HEK293 (cell line): ENCODE data around the gene CDRT4.
"Not testable (repeated sequence)": the region's sequence is repeated elsewhere in the genome, so short reads cannot be mapped to it uniquely, and the experiment has no call there.

ENCODE experiments used
- CTCF ChIA-PET: fragments of 350-600 bp; formaldehyde crosslinking; extraction: SDS; loops from one replicate; lab custom pipeline; 2021; ENCODE audit warnings: antibody characterized with exemption; lab: Yijun Ruan, JAX
- POLR2A ChIA-PET: fragments of 300-600 bp; formaldehyde crosslinking; extraction: SDS; loops from one replicate; lab custom pipeline; 2020; ENCODE audit warnings: antibody characterized with exemption, inconsistent platforms; lab: Yijun Ruan, JAX
- H3K27ac ChIP-seq: fragments of 200-500 bp; sonication (Bioruptor generic); 2 replicates; pipeline ENCODE4 v1.5.1; 2014; ENCODE audit warnings: low read depth, low read length, control low read depth, inconsistent platforms; ENCODE audit errors: extremely low read depth
- H3K36me3 ChIP-seq, 2 experiments: fragments of 200-500 bp in 1 of 2; sonication (Bioruptor generic) in 1 of 2; 1 replicate in 1 of 2; 2 replicates in 1 of 2; pipeline ENCODE4 v1.5.1; 2014 to 2017; ENCODE audit warnings: inconsistent platforms in 2 of 2, low read length in 2 of 2; ENCODE audit not compliant: control insufficient read depth in 2 of 2, insufficient read depth in 1 of 2
- H3K4me1 ChIP-seq: fragments of 200-500 bp; sonication (Bioruptor generic); 2 replicates; pipeline ENCODE4 v1.5.1; 2014; ENCODE audit warnings: mild to moderate bottlenecking, low read length, inconsistent platforms; ENCODE audit not compliant: control insufficient read depth, insufficient read depth
- H3K4me3 ChIP-seq: 2 replicates; pipeline ENCODE4 v1.5.1; 2011; ENCODE audit warnings: low read depth, mild to moderate bottlenecking, control low read depth, low read length, moderate library complexity
- H3K9me3 ChIP-seq: fragments of 200-500 bp; sonication (Bioruptor generic); 2 replicates; pipeline ENCODE4 v1.5.1; 2014; ENCODE audit warnings: low read depth, low read length, inconsistent platforms; ENCODE audit not compliant: control insufficient read depth, insufficient read depth
- INSM2 ChIP-seq: fragments of 450-650 bp; formaldehyde crosslinking; IDR thresholded peaks from 2 replicates; pipeline ENCODE4 v1.5.1; 2016; ENCODE audit warnings: missing biosample characterization, missing genetic modification characterization
- KLF16 ChIP-seq: fragments of 450-650 bp; formaldehyde crosslinking; IDR thresholded peaks from 2 replicates; pipeline ENCODE4 v1.5.1; 2017; ENCODE audit warnings: missing biosample characterization, missing genetic modification characterization
- KLF8 ChIP-seq: fragments of 450-650 bp; formaldehyde crosslinking; IDR thresholded peaks from 2 replicates; pipeline ENCODE4 v1.5.1; 2016; ENCODE audit warnings: missing biosample characterization, missing genetic modification characterization
- TRIM28 ChIP-seq: IDR thresholded peaks from 2 replicates; pipeline ENCODE4 v1.6.1; 2011; ENCODE audit warnings: low read length, control low read depth, borderline replicate concordance
- ZBTB17 ChIP-seq: fragments of 450-650 bp; formaldehyde crosslinking; IDR thresholded peaks from 2 replicates; pipeline ENCODE4 v1.5.1; 2016; ENCODE audit warnings: missing biosample characterization, missing genetic modification characterization
- ZBTB20 ChIP-seq: fragments of 450-650 bp; formaldehyde crosslinking; IDR thresholded peaks from 2 replicates; pipeline ENCODE4 v1.5.1; 2016; ENCODE audit warnings: missing biosample characterization, missing genetic modification characterization
- ZBTB49 ChIP-seq: fragments of 450-650 bp; formaldehyde crosslinking; IDR thresholded peaks from 2 replicates; pipeline ENCODE4 v1.5.1; 2016; ENCODE audit warnings: missing biosample characterization, missing genetic modification characterization, low read depth
- ZNF132 ChIP-seq: fragments of 450-650 bp; formaldehyde crosslinking; IDR thresholded peaks from 2 replicates; pipeline ENCODE4 v1.5.1; 2017; ENCODE audit warnings: missing biosample characterization, missing genetic modification characterization, borderline replicate concordance
- ZNF140 ChIP-seq: fragments of 450-650 bp; formaldehyde crosslinking; IDR thresholded peaks from 2 replicates; pipeline ENCODE4 v1.5.1; 2016; ENCODE audit warnings: missing biosample characterization, missing genetic modification characterization
- ZNF175 ChIP-seq: fragments of 450-650 bp; formaldehyde crosslinking; IDR thresholded peaks from 2 replicates; pipeline ENCODE4 v1.5.1; 2016; ENCODE audit warnings: missing biosample characterization, missing genetic modification characterization
- ZNF350 ChIP-seq: fragments of 450-650 bp; formaldehyde crosslinking; IDR thresholded peaks from 2 replicates; pipeline ENCODE4 v1.5.0; 2017; ENCODE audit warnings: missing biosample characterization, mild to moderate bottlenecking, missing genetic modification characterization
- ZNF433 ChIP-seq: fragments of 450-650 bp; formaldehyde crosslinking; IDR thresholded peaks from 2 replicates; pipeline ENCODE4 v1.5.1; 2016; ENCODE audit warnings: missing biosample characterization, missing genetic modification characterization, low read depth
- ZNF510 ChIP-seq: fragments of 450-650 bp; formaldehyde crosslinking; IDR thresholded peaks from 2 replicates; pipeline ENCODE4 v1.5.1; 2018; ENCODE audit warnings: mild to moderate bottlenecking, missing genetic modification characterization, missing biosample characterization; ENCODE audit not compliant: insufficient replicate concordance
- ZNF530 ChIP-seq: fragments of 450-650 bp; formaldehyde crosslinking; IDR thresholded peaks from 2 replicates; pipeline ENCODE4 v1.5.1; 2016; ENCODE audit warnings: low read depth, missing biosample characterization, missing genetic modification characterization
- ZNF549 ChIP-seq: fragments of 450-650 bp; IDR thresholded peaks from 2 replicates; pipeline ENCODE4 v1.5.1; 2018; ENCODE audit warnings: missing biosample characterization, missing genetic modification characterization, mild to moderate bottlenecking, inconsistent platforms, moderate library complexity
- ZNF626 ChIP-seq: fragments of 450-650 bp; sonication (Bioruptor Pico); formaldehyde crosslinking; IDR thresholded peaks from 2 replicates; pipeline ENCODE4 v1.5.1; 2018; ENCODE audit warnings: missing biosample characterization, missing genetic modification characterization, inconsistent platforms
- ZNF658 ChIP-seq: fragments of 450-650 bp; formaldehyde crosslinking; IDR thresholded peaks from 2 replicates; pipeline ENCODE4; 2016; ENCODE audit warnings: missing biosample characterization, missing genetic modification characterization
- ZNF76 ChIP-seq: fragments of 450-650 bp; formaldehyde crosslinking; IDR thresholded peaks from 2 replicates; pipeline ENCODE4; 2016; ENCODE audit warnings: low read depth, missing biosample characterization, missing genetic modification characterization, borderline replicate concordance
- TF ChIP-seq, protein P1 (sequence below): fragments of 450-650 bp; formaldehyde crosslinking; IDR thresholded peaks from 2 replicates; pipeline ENCODE4 v1.5.1; 2016; ENCODE audit warnings: missing biosample characterization, missing genetic modification characterization

The CDRT4 gene

DNA sequence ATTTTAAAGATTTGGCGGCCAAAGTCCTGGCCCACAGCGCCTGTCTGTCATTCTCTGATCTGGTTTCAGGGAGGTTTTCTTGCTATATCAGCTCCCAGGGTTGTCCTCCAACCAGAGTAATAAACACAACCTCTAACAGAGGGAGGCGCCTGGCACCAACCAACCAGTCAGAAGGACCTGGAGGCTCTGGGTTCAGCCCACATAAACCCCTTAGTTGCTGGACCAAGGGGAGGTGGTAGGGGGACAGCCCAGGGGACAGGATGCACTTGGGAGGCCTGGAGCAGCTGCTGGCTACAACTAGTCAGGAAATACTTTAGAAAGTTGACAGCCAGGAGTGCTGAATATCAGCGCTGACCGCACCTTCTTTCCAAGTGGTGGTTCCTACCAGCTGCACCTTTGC is 41.7 kb upstream of the CDRT4 start:
- CTCF ChIA-PET: interaction anchor here (0.6 to 1.4 kb wide), 4 partner anchors 248 to 313 kb away, joined by 3 to 5 read pairs (median 4); no protein-coding TSS in a partner anchor

DNA sequence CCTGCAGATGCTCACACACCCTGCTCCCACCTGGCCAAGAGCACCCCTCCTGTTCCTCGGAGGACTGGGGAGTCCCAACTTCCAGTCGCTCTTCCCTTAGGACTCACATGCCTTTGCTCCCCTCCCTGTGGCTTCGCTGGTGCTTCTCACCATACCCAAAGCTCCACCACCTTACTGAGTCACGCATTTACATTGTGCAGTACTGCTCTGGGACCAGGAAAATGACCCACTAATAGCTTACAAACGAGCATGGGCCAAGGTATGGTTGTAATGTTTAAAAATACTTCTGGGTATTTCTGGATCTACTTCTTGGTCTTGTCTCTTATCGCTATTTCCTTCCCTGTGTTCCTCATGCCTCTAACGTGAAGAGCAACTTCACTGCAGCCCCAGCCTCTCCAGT is 41.0 kb upstream of the CDRT4 start:
- no peak overlapping the region for H3K27ac ChIP-seq
- H3K4me1 ChIP-seq: no peaks in the 10 kb centered on the region
- no peak overlapping the region for H3K4me3 ChIP-seq
- TF ChIP-seq ZNF140 (tag by site-specific recombination) (no peak), ZNF549 (no peak), ZBTB20 (no peak)
- H3K36me3 ChIP-seq: peaks cover 0 to 43% of the 10 kb centered on the region in 2 experiments; a peak in 1 of 3 replicates
- H3K9me3 ChIP-seq: no peaks in the 10 kb centered on the region
- ChIA-PET CTCF (interaction anchor here (1.2 to 1.3 kb wide), 2 partner anchors 251 to 260 kb away, joined by 3 to 5 read pairs; no protein-coding TSS in a partner anchor), POLR2A (no interaction called here)

More for the DNA sequence above, 41.7 kb upstream of the CDRT4 start:
- no peak overlapping the region for H3K4me3 ChIP-seq
- TF ChIP-seq ZNF132: no peak
- no peak for TF ChIP-seq ZBTB49 (tag by site-specific recombination)
- no peak for TF ChIP-seq ZNF76
- POLR2A ChIA-PET: no interaction called here
- no peak overlapping the region for H3K27ac ChIP-seq
- no peaks in the 10 kb centered on the region for H3K4me1 ChIP-seq
- H3K9me3 ChIP-seq: no peaks in the 10 kb centered on the region
- peaks cover 0 to 49% of the 10 kb centered on the region in 2 experiments; a peak in 1 of 3 replicates for H3K36me3 ChIP-seq

- H3K4me3 ChIP-seq: no peak overlapping the region
- ChIA-PET CTCF (no interaction called here), POLR2A (no interaction called here)
- H3K36me3 ChIP-seq: peaks cover 0 to 37% of the 10 kb centered on the region in 2 experiments; a peak in 1 of 3 replicates
- no peak overlapping the region for H3K27ac ChIP-seq
- TF ChIP-seq ZNF510 (tag by site-specific recombination): no peak
- no peaks in the 10 kb centered on the region for H3K9me3 ChIP-seq
- no peaks in the 10 kb centered on the region for H3K4me1 ChIP-seq
These were observed 40.5 kb upstream of the CDRT4 start for GRCh38 chr17:15507896-15508295.

- ChIA-PET POLR2A (no interaction called here), CTCF (no interaction called here)
- Histone ChIP-seq H3K9me3 (no peaks in the 10 kb centered on the region), H3K27ac (no peak overlapping the region), H3K36me3 (peaks cover 0 to 36% of the 10 kb centered on the region in 2 experiments; a peak in 1 of 3 replicates), H3K4me3 (no peak overlapping the region), H3K4me1 (no peaks in the 10 kb centered on the region)
- TF ChIP-seq KLF8 (tag by site-specific recombination) (no peak), TRIM28 (no peak), KLF16 (no peak), ZNF350 (no peak), ZNF175 (tag by site-specific recombination) (no peak), ZNF530 (tag by site-specific recombination) (no peak), ZBTB17 (tag by site-specific recombination) (no peak), ZNF626 (no peak), ZNF433 (no peak), ZNF658 (tag by site-specific recombination) (no peak), INSM2 (no peak)
- TF ChIP-seq, protein P1, sequence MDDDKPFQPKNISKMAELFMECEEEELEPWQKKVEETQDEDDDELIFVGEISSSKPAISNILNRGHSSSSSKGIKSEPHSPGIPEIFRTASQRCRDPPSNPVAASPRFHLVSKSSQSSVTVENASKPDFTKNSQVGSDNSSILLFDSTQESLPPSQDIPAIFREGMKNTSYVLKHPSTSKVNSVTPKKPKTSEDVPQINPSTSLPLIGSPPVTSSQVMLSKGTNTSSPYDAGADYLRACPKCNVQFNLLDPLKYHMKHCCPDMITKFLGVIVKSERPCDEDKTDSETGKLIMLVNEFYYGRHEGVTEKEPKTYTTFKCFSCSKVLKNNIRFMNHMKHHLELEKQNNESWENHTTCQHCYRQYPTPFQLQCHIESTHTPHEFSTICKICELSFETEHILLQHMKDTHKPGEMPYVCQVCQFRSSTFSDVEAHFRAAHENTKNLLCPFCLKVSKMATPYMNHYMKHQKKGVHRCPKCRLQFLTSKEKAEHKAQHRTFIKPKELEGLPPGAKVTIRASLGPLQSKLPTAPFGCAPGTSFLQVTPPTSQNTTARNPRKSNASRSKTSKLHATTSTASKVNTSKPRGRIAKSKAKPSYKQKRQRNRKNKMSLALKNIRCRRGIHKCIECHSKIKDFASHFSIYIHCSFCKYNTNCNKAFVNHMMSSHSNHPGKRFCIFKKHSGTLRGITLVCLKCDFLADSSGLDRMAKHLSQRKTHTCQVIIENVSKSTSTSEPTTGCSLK (tag by site-specific recombination): no peak
These were observed 39.6 kb upstream of the CDRT4 start for GRCh38 chr17:15507001-15507400.

DNA sequence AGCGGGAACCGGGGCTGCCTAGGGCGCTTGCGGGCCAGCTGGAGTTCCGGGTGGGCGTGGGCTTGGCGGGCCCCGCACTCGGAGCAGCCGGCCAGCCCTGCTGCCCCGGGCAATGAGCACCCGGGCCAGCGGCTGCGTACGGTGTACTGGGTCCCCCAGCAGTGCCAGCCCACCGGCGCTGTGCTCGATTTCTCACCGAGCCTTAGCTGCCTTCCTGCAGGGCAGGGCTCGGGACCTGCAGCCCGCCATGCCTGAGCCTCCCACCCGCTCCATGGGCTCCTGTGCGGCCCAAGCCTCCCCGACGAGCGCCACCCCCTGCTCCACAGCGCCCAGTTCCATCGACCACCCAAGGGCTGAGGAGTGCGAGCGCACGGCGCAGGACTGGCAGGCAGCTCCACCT is 38.3 kb upstream of the CDRT4 start:
- H3K9me3 ChIP-seq, H3K4me1 ChIP-seq, POLR2A ChIA-PET, H3K4me3 ChIP-seq, H3K27ac ChIP-seq: not testable (repeated sequence)
- CTCF ChIA-PET: interaction anchor here (0.7 kb wide), 1 partner anchor 247 kb away, joined by 3 read pairs; no protein-coding TSS in a partner anchor
- H3K36me3 ChIP-seq: peaks cover 0 to 40% of the 10 kb centered on the region in 2 experiments
